Stimulated activated naive CD8-positive, alpha-beta T cell treated with anti-CD3 and anti-CD28 coated beads, Interleukin-15, Interleukin-2, amounts not matched to agents 100 U/mL and 50 U/mL, for 24 hours (primary cell): ENCODE measurements around the gene VENTX.

Source experiments
- ATAC-seq: fragments of 150-1000 bp; cut with Tn5 transposase; one replicate; pipeline ENCODE4 v1.10.0; 2021
- DNase-seq: peaks from one replicate; pipeline ENCODE4 v3.0.0; 2021

The VENTX gene

DNA sequence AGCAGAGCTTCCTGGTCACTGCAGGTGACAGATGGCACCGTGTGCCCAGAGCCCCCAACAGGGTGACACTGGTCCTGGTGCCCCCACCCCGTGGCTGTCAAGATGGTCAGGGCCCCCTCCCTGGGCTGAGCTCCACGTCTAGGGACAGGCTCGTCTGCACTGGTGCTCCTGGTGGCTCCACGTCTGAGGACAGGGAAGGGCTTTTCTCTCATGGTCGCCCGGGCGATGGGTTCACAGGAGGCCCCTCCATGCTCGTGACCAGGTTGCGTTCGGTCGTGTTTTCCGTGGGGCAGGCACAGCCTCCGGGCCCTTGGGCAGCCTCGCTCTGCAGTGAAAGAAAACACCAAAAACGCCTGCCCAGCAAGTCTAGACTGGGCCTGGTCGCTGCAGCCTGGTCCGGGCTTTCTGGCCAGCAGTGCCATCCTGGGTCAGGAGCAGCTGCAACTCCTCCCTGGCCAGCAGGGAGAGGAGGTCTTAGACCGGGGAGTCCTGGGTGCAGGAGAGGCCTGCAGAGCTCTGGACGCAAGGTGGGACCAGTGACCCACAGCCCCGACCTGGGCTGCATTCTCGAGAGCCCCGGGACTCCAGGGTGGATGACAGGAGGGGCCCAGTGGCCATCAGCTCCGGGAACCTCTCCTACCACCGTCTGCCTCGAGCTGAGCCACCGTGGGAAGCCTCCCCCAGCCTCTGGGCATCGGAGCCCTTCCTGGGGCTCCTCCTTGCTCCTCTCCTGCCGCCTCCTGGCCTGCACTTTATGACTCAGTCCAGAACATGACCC, 35.5 kb upstream of the VENTX start:
- no peak for ATAC-seq
- DNase-seq = no peak

GRCh38 chr10:133202778-133203651, 34.6 kb upstream of the VENTX start:
- DNase-seq (no peak), ATAC-seq (no peak)

GRCh38 chr10:133203652-133204195, 33.9 kb upstream of the VENTX start:
- ATAC-seq (no peak), DNase-seq (no peak)

GRCh38 chr10:133204226-133205015, 33.2 kb upstream of the VENTX start:
- DNase-seq (no peak), ATAC-seq (no peak)

DNA sequence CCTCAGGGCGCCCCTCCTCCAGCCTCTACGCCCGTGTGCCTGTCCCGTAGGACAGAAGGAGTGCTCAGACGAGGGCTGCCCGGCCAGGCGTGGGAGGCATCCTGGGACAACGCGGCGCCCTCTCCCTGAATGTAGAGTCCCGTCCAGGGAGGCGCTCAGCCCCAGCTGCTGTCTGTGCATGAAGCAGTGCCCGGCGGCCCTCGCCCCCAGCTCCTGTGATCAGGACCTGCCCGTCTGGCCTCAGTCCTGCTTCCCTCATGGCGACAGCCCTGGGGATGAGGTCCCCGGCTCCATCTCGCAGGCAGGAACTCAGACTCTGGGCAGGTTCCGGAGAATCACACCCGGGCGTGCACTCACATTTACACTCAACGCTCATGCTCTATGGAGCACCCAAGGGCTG, 32.5 kb upstream of the VENTX start:
- ATAC-seq = no peak
- no peak for DNase-seq

DNA sequence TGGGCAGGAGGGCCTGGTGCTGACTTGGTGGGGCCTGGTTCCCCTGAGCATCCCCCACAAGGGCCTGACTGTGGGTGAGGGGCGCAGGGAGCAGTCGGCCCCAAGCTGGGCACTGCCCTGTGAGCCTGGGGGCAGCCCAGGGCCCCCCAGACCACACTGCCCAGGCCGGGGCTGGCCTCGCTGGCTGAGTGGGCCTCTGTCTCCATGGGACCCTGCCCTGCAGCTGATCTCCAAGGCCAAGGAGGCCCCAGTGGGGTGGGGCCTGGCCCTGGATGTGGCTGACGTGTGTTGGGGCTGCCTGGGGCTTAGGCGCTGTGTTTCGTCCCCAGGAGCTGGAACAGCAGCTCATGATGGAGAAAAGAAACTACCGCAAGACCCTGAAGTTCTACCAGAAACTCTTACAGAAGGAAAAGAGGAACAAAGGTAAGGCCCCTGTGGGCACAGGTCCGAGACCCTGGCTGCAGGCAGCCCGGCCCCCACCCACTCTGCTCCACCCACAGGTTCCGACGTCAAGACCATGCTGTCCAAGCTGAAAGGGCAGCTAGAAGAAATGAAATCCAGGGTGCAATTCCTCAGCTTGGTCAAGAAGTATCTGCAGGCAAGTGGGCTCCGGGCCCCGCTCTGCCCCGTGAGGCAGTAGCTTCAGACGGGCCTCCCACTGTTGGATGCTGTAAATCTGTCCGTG, 31.2 kb upstream of the VENTX start:
- ATAC-seq (no peak), DNase-seq (no peak)

DNA sequence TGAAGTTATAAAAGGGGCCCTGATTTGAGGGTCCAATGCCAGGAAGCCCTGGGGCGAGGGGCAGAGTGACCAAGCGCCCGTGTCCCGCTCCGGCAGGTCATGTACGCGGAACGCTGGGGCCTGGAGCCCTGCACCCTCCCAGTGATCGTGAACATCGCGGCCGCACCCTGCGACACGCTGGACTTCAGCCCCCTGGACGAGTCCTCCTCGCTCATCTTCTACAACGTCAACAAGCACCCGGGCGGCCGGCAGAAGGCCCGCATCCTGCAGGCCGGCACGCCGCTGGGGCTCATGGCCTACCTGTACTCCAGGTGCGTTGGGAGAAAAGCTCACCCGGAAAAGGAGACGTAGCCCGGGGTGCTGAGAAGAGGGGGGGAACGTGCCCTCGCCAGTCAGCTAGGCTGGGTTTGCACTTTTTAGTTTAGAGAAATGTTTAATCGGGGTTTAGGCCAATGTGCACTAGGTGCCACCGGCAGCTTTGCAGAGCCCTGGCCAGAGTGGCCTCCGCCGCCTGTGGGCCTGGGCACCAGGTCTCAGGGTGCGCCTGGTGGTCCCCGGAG, 30.5 kb upstream of the VENTX start:
- DNase-seq (no peak), ATAC-seq (no peak)

DNA sequence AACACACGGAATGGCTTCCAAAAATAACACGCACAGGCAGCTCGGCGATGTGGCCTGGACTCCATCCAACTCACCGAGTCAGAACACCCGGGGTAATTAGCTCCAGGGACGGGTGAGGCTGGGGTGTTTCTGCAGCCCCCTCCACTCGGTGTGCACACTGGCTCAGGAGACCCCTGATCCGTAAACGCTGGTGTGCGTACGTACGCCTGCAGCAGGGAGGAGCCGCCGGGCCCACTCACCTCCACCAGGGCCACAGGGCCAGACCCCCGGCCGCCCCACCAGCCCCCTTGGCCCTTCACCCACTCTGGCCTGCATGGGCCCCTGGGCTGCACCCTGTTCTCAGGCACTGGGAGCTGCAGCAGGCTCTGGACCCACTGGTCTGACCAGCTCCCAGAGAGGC, 30.0 kb upstream of the VENTX start:
- ATAC-seq (no peak), DNase-seq (no peak)

- DNase-seq (no peak), ATAC-seq (no peak)
Measured at GRCh38 chr10:133208466-133208865, 29.2 kb upstream of the VENTX start.

GRCh38 chr10:133209117-133209516, 28.5 kb upstream of the VENTX start:
- DNase-seq (no peak), ATAC-seq (no peak)

GRCh38 chr10:133209641-133210040, 28.0 kb upstream of the VENTX start:
- ATAC-seq = no peak
- DNase-seq = no peak

DNA sequence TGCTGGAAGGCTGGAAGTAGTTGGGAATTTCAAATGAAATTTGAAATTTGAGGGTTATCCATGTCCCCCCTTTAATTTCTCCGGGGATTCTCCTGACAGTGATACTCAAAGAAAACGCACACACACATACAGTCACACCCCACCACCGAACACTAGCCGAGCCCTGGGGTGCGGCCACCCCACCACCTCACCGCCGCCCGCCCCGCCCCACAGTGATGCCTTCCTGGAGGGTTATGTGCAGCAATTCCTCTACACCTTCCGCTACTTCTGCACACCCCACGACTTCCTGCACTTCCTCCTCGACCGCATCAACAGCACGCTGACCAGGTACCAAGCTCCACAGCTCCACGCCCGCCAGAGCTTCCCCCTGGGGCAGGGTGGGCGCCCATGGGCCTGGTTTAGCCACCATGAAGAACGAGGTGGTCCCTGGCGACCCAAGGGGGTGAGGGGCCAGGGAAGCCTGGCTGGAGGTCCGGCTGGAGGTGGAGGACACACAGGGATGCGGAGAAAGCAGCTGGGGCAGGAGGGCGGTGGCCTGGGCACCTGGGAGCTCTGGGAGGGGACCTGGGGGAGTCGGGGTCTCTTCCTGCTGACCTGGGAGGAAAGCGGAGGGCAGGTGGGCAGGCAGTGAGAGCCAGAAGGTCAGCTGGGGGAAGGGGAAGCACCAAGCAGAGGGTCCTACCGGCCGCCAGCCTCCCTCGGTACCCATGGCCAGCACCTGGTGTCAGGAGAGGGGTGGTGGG, 27.1 kb upstream of the VENTX start:
- ATAC-seq = no peak
- no peak for DNase-seq

- ATAC-seq (no peak), DNase-seq (no peak)
Measured at GRCh38 chr10:133211141-133211830, 26.4 kb upstream of the VENTX start.

- DNase-seq = no peak
- no peak for ATAC-seq
Measured at GRCh38 chr10:133211959-133212852, 25.4 kb upstream of the VENTX start.

DNA sequence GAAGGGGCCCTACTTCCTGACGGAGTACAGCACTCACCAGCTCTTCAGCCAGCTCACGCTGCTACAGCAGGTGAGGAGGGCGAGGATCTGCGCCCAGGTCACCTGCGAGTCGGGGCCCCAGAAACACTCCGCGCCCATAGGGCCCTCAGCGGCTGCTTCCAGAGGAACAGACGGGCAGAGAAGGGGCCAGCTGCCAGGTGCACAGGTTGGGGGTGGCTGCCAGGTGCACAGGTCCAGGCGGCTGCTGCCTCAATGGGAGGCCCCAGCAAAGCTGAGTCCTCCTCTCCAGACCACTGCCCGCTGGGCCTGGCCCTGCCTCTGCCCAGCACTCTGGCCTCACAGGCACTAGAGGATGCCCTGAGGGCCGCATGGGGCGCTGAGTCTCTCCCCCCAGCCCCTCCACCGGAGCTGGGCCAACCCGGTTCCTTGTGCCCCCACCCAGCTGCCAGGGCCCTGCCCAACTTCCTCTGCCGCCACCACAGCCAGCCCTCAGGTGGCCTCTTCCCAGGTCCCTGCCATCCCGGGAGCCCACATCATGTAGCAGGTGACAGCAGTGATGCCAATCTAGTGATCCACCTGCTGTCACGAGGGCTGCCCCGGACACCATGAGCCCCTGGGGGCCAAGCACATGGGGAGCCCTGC, 24.7 kb upstream of the VENTX start:
- ATAC-seq = no peak
- no peak for DNase-seq

DNA sequence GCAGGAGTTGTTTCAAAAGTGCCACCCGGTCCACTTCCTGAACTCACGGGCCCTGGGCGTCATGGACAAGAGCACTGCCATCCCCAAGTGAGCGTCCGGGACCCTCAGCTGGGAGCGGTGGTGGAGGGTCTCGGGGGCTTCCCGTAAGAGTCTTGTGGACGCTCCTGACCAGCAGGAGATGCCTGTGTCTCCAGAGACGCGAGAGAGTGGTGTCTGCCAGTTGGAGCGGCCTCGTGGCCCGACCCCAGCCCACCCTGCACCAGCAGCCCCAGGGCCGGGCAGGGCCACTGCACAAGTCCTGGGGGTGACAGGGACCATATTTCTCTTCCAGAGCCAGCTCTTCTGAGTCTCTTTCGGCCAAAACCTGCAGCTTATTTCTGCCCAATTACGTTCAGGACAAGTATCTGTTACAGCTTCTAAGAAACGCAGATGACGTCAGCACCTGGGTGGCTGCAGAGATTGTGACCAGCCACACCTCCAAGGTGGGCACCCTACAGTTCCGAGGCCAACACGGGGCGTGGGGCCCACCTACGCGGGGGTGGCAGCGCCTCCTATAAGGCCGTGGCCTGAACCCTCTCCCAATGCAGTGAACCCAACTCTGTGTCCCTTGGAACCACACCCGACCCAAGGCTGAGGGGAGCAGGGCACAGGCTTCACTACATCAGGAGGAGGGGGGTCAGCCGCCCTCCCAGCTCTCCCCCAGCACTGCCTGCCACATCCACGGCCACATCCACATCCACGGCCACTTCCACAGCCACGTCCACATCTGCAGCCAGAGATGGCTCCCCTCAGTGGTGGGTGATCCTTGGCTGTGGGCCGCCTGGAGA, 23.8 kb upstream of the VENTX start:
- ATAC-seq (no peak), DNase-seq (no peak)
